Heart left ventricle (tissue), 13 donors: ENCODE results near the gene THADA.

ENCODE experiments used
- POLR2A ChIP-seq, 2 donors: fragments of 450-650 bp; IDR thresholded peaks; one replicate each; pipeline ENCODE4 v1.6.1; 2017; ENCODE audit warnings: antibody characterized with exemption in 2 of 2, mild to moderate bottlenecking in 2 of 2, moderate library complexity in 2 of 2
- TF ChIP-seq, protein P1 (sequence below), 12 donors: fragments of 200-600 bp; sonication (generic) in 4 of 12; IDR thresholded peaks; one replicate each; pipeline versions ENCODE4 v1.5.0 to v1.8.0; 2018 to 2022; ENCODE audit warnings: antibody characterized with exemption in 12 of 12, mild to moderate bottlenecking in 5 of 12
- donor health status: ischemic (EF 13 %, LVEDD 7.1; RV severe dilation, severe dysfunction).
- donor health status: DM: no; HTN: yes; CAD: no.
- donor health status: DM: no; HTN: no; CAD: no.
- donor health status: ischemic (EF 25% LVEDD 6.9; RV normal size, moderate dysfunction).
- donor health status: ischemic (EF 25% LVEDD 5.7; RV mildly dilated, moderate dysfunction).
- donor health status: ischemic (EF 35%, LVEDD 5.7; RV mildly dilated, moderate dysfunction).
- donor health status: nonischemic (EF 11% LVEDD 7.7; RV severe dilation, severe dysfunction).
- donor health status: DM: yes; HTN: yes; CAD: no.
- donor health status: PGD.
- donor health status: ischemic (EF 29% LVEDD 5.4; RV normal size, mild dysfunction).
- donor health status: nonischemic (EF 23%, LVEDD 6.1; RV moderate dilation, normal function).

GRCh38 chr2:43346602-43347567 is 249.0 kb downstream of the THADA start:
- TF ChIP-seq, protein P1, sequence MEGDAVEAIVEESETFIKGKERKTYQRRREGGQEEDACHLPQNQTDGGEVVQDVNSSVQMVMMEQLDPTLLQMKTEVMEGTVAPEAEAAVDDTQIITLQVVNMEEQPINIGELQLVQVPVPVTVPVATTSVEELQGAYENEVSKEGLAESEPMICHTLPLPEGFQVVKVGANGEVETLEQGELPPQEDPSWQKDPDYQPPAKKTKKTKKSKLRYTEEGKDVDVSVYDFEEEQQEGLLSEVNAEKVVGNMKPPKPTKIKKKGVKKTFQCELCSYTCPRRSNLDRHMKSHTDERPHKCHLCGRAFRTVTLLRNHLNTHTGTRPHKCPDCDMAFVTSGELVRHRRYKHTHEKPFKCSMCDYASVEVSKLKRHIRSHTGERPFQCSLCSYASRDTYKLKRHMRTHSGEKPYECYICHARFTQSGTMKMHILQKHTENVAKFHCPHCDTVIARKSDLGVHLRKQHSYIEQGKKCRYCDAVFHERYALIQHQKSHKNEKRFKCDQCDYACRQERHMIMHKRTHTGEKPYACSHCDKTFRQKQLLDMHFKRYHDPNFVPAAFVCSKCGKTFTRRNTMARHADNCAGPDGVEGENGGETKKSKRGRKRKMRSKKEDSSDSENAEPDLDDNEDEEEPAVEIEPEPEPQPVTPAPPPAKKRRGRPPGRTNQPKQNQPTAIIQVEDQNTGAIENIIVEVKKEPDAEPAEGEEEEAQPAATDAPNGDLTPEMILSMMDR (IDR thresholded peaks at IDR 0.05): no peak
- no peak for TF ChIP-seq POLR2A (IDR thresholded peaks at IDR 0.05)
